Suppressor macrophage treated with lipopolysaccharide for 1 hour (primary cell): ENCODE results near the gene NSD2.
A peak's percentile ranks its signal among the peaks of the same experiment; 100 is the strongest.
"Not testable (repeated sequence)": the region's sequence is repeated elsewhere in the genome, so short reads cannot be mapped to it uniquely, and the experiment has no call there.

Source experiments
- DNase-seq, 3 donors: peaks; one replicate each; pipeline ENCODE4 v3.0.0-alpha.2; 2020 to 2022

The NSD2 gene

DNA sequence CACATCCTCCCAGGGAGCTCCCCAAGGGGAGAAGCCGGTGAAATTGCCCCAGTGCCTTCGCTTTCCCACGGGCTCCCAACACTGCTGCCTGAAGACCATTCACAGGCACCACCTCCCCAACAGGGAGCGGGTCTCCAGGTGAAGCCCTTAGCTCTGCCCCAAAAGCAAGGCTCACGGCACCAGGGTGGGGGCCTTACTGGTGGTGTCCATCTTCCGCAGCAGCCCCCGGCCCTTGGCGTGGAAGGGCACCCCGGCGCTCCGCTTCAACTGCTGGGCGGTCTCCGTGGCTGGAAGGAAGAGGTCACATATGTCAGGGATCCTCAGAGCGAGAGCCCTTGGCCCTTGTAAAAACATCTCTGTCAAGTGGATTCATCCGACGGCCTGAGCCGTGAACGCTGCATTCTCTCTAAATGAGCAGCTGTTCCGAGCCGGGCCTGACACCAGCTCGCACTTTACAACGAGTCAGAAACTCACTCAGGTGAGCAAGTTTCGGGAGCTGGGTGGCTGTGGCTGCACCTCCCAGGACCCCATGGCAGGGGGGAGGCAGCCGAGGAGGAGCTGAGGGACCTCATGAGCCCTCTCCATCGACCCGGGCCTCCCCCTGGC lies 116.6 kb downstream of the NSD2 start:
- no peak for DNase-seq

DNA sequence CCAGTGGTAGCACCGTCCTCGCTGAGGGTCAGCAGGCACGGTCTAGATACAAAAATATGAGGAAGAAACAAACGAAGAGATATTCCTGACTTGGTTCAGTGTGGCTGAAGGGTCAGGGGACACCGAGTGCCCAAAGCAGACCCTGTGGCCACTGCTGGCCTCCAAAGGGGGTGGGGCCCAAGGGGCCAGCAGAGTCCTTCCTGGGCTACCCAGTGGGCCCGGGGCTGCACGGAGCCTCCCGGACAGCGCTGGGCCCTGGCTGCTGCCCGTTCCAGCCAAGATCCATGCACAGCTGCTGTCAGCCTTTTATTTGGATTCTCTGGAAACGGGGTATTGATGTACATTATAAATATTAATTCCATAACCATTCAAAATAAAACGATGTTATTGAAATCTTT lies 117.1 kb downstream of the NSD2 start:
- no peak for DNase-seq

DNA sequence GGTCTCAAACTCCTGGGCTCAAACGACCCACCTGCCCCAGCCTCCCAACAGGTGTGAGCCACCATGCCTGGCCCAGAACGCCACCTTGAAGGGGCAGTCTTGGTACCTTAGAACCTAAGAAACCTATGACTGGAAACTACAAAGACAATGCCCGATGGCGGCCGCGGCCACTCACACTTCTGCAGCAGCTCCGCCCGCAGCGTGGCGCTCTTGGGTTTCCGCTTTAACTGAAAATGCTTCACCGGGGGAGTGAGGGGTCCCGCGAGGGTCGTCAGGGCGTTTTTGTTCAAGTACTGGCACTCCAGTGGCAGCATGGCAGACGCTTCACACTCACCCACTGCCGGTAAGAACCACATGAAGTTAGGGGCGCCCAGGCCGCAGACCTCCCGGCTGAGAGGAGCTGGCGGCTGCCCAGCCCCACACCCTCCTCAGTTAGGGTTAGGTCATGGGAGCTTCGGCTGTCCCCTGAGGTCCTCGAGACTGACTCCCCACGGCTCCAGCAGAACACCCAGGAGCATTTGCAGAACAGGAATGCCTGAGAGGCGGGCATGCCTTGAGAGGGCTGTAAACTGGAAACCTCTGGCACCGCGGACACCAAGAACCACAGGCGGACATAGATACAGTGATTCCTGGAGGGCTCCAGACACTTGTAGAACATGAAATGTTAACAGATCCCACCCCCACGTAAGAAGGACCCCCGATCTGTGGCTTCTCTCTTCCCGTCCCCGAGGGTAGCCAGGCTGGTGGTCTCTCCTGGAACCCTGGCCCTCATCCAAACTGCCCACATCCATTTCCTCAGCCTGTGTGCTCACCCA lies 118.5 kb downstream of the NSD2 start:
- no peak for DNase-seq

DNA sequence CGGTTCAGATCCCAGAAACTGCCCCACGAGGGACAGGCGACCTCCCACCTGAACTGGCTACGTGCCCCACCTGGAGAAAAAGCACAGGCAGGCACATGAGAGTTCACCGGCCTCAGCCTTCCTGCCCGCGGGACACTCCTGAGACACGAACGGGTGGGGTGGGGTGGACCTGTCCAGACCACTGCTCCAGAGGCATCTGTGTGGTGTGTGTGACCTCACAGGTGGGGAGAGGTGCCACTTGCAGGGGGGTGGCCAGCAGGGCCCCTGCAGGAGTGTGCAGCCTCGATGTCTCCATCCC lies 119.1 kb downstream of the NSD2 start:
- no peak for DNase-seq

DNA sequence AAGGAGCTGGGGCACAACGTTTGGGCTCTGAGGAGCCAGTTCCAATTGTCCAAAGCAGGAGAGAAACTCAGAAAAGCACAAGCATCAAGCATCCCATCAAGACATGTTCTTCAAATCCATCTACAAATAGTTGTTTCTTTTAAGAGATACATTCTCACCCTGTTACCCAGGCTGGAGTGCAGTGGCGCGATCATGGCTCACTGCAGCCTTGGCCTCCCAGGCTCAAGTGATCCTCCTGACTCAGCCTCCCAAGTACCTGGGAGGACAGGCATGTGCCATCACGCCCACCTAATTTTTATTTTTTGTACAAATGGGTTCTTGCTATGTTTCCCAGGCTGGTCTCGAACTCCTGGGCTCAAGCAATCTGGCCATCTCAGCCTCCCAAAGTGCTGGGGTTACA lies 119.5 kb downstream of the NSD2 start:
- no peak for DNase-seq

DNA sequence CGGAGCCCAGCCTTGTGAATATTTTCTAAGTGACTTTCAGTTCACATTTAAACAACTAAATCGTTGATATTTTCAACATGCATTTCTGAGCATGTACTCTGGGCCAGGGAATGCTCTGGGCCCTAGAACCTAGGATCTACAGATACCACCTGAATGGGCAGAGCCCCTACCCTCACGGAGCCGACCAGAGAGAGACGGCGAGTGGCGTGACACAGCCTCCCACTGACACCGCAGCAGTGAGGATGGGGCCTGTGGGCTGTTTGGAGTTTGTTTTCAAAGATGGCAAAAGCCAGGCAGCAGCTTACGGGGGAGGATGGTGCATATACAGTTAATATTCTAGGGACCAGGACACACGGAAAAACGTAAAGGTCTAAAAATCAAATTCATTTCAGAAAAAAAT lies 119.9 kb downstream of the NSD2 start:
- DNase-seq: no peak

DNA sequence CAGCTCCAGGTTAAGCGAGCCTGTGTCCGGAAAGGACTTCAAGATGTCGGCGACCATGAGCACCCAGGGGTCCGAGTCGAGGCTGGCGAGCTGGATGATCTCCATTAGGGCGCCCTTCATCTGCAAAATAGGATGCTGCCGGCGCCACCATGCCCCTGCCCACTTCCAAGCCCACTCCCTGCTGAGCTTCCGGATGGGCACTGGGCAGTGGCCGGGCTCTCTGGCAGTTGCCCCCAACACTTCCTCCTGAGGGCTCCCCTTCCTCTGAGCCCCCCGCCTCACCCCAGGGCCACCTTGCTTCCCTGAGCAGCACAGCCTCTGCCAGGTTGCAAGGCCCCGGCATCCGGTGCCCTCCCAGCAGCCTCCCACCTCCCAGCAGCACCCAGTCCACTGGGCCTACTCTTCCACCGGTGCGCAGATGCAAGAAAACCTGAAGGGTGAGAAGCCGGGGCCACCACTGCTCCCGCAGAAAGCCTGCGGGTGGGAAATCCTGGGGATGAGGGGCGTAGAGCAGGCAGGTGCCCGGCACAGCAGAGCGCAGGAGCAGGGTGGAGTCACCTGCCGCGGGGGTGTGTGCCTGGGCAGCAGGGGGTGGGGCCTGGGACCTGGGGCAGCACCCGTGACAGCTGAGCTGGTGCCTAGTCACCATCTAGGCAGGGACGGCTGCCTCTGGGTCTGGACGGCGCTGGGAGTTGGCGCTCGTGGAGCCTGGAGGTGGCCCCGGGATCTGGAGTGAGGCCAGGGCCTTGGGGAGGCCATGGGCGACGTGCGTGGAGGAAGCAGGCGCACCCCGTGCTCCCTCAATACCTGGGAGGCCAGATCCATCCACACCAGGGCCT lies 120.6 kb downstream of the NSD2 start:
- DNase-seq: no peak

DNA sequence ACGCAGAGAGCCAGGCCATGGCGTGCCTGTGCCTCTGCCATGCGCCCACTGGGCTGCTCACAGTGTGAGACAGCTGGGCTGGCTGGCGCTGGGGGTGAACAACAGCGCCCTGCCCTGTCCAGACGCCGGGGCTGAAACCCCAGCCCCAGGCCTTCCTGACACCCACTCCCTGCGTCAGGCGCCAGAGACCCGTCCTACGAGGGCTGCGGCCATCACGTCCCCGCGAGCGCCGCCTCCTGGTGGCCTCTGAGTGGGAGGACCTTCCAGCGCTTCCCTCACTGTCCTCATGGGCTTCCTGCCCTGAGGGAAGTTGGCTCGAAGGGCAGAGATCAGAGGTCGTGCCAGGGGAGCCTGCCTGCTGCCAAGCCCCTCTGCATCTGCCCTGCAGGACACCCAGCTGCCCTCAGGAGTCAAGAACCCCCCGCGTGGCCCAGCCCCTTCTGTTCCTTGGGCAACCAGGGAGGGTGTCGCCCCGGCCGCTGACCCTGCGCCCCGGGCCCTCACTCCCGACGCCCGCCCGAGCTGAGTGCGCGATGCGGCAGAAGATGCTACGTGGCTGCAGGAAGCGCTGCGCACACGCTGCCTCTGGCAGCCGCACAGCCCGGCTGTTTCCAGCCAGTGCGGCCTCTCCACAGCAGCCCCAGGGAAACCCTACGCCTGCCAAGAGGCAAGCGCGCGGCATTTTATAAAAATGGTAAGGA lies 121.4 kb downstream of the NSD2 start:
- DNase-seq: no peak

DNA sequence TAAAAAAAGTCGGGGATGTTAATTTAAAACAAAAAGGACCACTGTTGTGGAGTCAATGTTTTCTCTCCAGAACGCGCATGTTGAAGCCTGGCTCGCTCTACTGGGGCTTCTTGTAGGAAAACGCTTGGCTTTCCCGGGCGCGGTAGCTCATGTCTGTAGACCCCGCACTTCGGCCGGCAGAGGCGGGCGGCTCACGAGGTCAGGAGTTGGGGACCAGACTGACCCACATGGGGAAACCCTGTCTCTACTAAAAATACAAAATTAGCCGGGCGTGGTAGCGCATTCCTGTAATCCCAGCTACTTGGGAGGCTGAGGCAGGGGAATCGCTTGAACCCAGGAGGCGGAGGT lies 122.0 kb downstream of the NSD2 start:
- DNase-seq: no peak

DNA sequence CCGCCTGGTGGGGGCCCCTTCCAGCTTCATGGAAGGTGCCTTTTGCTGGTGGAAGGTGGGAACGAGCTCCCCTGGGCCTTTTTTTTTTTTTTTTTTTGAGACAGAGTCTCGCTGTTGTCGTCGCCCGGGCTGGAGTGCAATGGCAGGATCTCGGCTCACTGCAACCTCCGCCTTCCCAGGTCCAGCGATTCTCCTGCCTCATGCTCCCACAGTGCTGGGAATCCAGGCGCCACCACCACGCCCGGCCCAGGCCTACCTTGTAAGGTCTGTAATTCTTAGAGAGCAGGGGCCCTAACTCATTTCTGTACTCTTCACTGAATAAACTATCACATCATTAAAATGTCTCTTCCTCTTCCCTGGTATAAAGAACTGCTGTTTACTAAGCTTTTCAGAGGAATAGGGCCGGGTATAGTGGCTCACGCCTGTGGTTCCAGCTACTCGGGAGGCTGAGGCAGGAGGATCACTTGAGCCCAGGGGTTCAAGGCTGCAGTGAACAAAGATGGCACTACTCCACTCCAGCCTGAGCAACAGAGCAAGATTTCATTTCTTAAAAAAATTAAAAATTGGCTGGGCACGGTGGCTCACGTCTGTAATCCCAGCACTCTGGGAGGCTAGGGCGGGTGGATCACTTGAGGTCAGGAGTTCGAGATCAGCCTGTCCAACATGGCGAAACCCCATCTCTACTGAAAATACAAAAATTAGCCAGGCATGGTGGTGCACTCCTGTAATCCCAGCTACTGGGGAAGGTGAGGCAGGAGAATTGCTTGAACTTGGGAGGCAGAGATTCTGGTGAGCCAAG lies 122.7 kb downstream of the NSD2 start:
- not testable (repeated sequence) for DNase-seq

DNA sequence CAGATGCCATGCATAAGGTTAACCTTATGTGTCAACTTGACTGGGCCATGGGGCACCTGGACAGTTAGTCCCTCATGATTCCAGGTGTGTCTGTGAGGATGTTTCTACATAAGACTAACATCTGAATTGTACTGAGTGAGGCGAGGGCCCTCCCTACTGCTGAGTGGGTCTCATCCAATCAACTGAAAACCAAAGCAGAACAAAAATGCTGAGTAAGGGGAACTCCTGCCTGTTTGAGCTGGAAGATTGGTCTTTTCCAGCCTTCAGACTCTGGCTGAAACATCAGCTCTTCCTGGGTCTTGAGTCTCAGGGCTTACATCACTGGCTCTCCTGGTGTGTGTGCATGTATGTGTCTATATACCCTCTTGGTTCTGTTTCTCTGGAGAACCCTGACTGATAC lies 123.7 kb downstream of the NSD2 start:
- DNase-seq: no peak

DNA sequence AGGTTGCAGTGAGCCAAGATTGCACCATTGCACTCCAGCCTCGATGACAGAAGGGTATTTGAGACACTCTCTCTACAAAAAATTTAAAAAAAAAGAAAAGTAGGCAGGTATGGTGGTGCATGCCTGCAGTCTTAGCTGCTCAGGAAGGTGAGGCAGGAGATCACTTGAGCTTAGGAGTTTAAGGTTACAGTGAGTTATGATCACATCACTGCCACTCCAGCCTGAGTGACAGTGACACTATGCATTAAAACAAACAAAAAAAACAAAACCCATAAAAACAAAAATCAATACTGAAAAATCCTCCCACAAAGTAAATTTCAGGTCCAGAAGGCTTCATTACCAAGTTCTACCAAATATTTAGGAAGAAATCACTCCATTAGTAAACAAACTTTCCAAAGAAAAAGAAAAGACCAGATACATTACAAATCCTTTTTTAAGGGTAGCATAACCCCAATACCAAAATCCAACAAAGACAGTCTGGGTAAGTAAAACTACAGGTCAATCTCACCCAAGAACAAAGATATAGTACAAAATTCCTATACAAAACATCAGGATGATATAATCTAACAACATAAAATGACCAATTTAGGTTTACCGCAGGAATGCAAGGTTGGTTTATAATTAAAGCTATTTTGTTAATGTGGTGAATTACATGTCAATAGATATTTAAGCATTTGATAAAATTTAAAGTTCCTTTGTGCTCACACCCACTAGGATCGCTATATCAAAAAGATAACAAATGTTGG lies 125.8 kb downstream of the NSD2 start:
- no peak for DNase-seq

DNA sequence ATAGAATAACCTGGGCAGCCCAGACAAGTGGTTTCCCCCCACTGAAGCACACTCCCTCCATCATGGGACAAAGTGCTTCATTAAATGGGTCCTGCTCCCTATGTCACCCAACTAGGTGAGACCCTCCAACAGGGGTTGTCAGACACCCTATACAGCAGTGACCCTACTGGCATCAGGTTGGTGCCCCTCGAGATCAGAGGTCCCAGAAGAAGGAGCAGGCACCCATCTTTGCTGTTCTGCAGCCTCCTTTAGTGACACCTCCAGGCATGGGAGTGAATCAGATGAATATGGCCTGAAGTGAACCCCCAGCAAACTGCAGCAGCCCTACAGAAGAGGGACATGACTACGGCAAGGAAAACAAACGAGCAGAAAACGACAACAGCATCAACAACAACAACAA lies 126.5 kb downstream of the NSD2 start:
- DNase-seq: no peak

DNA sequence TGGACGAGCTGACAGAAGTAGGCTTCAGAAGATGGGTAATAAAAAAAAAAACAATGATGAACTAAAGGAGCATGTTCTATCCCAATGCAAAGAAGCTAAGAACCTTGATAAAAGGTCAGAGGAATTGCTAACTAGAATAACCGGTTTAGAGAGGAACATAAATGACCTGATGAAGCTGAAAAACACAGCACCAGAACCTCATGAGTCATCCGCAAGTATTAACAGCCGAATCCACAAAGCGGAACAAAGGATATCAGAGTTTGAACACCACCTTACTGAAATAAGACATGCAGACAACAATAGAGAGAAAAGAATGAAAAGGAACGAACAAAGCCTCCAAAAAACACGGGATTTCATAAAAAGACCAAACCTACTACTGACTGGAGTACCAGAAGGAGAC lies 127.1 kb downstream of the NSD2 start:
- no peak for DNase-seq

DNA sequence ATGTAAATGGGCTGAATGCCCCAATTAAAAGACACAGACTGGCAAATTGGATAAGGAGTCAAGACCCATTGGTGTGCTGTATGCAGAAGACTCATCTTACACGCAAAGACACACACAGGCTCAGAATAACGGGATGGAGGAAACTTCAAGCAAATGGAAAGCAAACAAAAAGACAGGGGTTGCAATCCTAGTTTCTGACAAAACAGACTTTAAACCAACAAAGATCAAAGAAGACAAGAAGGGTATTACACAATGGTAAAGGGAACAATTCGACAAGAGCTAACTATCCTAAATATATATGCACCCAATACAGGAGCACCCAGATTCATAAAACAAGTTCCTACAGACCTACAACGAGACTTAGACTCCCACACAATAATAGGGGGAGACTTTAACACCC lies 128.1 kb downstream of the NSD2 start:
- DNase-seq: not testable (repeated sequence)

DNA sequence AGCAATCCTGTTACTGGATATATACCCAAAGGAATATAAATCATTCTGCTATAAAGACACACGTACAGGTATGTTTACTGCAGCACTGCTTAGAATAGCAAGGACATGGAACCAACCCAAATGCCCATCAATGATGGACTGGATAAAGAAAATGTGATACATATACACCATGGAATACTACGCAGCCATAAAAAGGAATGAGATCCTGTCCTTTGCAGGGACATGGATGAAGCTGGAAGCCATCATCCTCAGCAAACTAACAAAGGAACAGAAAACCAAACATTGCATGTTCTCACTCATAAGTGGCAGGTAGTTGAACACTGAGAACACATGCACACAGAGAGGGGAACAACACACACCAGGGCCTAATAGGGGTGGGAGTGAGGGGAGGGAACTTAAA lies 132.2 kb downstream of the NSD2 start:
- not testable (repeated sequence) for DNase-seq

DNA sequence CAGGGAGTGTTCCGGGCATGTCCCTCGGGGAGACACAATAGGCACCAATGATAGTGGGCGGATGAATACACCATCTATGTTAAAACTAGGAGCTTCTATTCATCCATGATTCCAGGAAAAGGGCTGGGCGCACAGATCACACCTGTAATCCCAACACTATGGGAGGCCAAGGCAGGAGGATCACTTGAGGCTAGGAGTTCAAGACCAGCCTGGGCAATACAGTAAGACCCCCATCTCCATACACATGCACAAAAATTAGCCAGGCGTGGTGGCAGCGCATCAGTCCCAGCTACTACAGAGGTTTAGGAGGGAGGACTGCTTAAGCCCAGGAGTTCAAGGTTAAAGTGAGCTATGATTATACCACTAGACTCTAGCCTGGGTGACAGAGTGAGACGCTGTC lies 135.2 kb downstream of the NSD2 start:
- DNase-seq: no peak

DNA sequence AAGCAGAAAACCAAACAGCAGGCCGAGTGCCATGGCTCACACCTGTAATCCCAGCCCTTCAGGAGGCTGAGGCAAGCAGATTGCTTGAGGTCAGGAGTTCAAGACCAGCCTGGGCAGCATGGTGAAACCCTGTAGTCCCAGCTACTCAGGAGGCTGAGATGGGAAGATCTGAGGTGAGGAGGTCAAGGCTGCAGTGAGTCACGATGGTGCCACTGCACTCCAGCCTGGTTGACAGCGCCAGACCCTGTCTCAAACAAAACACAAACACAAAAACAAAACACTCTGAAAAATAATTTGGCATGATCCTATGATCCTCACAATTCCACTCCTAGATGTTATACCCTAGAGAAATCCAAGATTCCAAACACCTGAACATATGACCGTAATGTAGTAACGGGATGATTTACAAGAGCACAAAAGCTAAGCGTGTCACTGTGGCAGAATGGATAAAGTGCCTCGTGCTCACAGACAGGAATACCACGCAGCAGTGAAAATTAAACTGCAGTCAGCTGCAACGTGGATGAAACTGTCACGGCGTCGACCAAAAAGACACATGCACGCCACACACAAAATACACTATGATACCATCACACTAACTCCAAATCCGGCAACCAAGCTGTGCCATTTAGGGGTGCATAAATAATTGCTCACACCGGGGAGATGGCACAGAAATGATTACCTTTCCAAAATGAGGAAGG lies 135.9 kb downstream of the NSD2 start:
- DNase-seq: no peak

DNA sequence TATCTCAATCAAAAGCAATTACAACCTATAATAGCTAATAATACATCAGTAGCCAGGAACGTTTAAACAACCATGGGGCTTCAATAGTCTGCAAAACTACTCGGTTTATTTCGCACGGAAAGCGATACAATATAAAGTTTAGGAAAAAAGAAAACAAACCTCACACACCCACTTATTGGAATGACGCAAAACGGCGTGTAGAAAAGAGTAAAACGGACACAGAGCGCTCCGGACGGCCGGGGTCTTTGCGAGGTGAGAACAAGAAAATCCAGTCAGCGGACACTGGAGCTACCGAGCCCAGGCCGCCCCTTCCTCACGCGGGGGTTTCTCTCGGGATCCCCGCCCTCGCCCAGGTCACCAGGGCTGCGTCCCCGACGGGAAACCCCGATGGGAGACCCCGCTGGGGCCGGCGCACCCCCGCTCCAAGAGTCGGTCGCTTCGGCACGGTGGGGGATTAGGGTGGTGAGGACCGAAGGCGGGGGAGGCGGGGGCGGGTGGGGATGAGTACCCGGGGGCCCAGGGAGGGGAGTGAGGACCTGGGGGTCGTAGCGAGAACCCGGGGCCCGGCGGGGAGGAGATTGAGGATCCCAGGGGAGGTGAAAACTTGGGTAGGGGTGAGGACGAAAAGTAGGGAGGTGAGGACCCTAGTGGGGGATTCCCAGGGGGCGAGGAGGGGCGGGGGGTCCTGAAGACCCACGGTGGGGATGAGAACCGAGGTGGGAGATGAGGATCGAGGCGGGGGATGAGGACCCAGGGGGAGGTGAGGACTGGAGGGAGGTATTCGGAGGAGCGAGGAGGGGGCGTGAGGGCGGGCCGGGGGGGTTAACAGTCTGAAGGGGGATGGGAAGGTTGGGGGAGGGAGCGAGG lies 136.8 kb downstream of the NSD2 start:
- DNase-seq: peak; percentile 23 to 30 (median 28)

DNA sequence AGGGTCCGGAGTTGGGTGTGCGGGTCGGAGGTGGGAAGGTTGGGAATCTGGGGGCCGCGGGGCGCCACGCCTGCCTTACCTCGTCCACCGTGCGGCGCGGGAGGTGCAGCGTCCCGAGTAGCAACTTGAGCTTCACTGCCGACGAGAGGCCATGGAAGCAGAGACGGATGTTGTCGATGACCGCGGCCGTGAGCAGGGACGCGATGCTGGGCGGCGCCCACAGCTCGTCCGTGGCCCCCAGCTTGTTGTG lies 137.4 kb downstream of the NSD2 start:
- no peak for DNase-seq
